HG02943 (cell line): ENCODE results near the gene SPHK2.

Experiments used
- ATAC-seq: cut with Tn5 transposase; IDR thresholded peaks from one replicate; pipeline ENCODE4 v1.9.1; 2021; ENCODE audit warnings: mild to moderate bottlenecking, low read depth, moderate library complexity; ENCODE audit not compliant: unreplicated experiment

The SPHK2 gene

DNA sequence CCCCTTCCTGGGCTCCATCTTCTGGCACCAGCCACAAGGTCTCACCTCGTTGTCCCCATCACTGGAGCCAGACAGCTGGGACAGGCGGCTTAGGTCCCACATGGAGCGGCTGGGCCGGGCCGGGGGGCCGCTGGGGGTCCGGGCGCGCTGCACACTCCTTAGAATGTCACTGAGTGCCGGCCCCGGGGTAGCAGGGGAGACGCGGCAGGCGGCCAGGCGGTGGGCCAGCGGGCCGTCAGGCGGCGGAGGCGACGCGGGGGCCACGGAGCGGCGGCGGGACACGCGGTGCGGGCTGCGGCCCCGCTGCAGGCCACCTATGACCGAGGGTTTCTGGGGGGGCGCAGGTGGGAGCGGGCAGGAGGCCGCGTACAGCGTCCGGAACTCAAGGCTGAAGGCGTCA, 15.9 kb upstream of the SPHK2 start:
- ATAC-seq: no peak

DNA sequence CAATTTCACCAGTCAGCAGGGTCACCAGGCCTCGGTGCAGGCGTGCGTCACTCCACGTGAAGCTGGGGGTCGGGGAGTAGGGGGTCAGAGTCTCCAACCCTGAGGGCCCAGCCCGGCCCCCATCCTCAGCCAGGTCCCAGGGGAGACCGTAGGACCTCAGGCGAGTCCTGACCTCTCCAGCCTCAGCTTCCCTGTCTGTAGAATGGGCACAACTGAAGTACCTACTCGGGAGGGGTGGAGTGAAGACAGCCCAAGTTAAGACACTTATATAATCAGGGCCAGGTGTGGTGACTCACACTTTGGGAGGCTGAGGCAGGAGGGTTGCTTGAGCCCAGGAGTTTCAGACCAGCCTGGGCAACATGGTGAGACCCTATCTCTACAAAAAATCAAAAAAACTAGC, 15.5 kb upstream of the SPHK2 start:
- no peak for ATAC-seq

DNA sequence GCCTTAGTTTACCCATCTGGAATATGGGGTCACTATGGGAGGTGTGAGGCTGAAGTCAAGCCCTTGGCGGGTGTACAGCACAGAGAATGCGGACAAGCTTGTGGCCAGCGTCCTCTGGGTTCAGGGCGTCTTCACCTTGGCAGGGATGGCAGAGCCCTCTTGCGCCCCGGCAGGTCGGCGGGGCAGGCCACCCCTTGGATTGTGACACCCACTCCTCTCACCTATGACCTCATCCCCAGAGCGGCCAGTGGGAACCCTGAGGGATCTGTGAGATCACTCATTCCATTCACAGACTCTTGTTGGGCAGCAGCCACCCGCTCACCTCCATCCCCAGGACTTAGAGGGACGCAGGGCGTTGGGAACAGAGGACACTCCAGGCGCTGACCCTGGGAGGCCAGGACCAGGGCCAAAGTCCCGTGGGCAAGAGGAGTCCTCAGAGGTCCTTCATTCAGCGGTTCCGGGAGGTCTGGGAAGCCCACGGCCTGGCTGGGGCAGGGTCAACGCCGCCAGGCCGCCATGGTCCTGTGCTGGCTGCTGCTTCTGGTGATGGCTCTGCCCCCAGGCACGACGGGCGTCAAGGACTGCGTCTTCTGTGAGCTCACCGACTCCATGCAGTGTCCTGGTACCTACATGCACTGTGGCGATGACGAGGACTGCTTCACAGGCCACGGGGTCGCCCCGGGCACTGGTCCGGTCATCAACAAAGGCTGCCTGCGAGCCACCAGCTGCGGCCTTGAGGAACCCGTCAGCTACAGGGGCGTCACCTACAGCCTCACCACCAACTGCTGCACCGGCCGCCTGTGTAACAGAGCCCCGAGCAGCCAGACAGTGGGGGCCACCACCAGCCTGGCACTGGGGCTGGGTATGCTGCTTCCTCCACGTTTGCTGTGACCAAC, 12.6 kb upstream of the SPHK2 start, which contains the start of gene SPACA4:
TSS of gene SPACA4 (plus strand) at position 280 of the 896 bp plus-strand sequence. CDS start at position 517, 237 bp downstream.
- no peak for ATAC-seq

DNA sequence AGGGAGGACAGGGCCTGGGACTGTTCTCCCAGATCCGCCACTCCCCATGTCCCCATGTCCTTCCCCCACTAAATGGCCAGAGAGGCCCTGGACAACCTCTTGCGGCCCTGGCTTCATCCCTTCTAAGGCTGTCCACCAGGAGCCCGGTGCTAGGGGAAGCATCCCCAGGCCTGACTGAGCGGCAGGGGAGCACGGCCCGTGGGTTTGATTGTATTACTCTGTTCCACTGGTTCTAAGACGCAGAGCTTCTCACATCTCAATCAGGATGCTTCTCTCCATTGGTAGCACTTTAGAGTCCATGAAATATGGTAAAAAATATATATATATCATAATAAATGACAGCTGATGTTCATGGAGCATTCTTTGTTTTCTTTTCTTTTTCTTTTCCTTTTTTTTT, 11.9 kb upstream of the SPHK2 start:
- ATAC-seq: no peak

DNA sequence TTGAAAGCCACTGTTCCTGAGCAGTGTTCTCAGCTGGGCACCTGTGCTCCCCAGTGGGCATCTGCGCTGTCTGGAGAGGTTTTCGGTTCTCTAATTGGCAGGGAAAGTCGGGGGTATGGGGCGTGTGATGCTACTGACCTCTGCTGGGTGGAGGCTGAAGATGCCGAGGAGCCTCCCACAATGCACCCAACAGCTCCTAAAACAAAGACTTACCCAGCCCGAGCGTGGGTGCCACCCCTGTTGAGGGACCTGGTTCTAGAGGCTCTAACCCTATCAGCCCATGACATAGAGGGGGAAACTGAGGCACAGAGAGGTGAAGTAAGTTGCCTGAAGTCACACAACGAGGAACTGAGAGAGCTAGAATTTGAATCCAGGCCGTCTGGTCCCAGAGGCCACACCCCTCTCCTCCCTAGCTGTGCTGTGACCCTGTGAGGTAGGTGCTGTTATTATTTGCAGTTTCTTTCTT, 10.5 kb upstream of the SPHK2 start:
- peak; percentile 62 for ATAC-seq

DNA sequence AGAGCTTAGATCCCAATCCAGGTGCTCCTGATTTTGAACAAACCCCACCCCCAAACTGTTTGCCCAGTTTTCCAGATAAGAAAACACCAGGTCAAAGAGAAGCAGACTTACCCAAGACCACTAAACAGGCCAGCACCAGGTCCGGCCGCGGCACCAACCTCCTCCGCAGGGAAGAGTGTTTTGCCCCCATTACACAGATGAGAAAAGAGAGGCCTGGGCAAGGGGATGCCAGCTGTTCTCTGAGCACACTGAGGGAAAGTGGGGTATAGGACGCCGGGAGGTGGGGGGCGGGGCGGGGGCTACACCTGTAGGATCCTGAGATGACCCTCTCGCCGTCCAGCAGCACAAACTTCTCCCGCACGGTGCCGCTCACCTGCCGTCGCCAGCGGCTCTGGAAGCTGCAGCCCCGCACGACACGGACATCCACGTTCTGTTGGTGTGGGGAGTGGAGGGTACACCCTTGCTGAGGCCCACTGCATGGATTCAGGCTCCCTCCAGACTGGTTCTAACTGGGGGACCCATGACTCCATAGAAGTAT, 9.7 kb upstream of the SPHK2 start:
- ATAC-seq: no peak

DNA sequence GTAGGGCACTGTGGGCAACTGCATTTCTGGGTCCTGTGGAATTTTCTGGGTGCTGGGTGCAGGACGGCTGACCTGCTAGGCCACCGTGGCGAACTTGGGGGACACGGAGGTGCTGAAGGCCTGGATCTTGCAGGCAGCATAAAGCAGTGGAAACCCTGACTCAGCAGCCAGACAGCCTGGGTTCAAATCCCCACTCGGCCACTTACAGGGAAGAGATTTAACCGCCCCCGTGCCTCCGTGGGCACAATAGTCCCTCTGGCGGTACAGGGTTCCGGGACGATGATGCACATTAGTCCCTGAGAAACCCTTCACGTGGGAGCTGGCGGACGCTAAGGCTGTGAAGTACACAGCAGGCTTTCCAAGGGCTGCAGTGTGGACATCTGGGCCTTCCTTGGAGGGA, 7.4 kb upstream of the SPHK2 start:
- ATAC-seq: no peak

DNA sequence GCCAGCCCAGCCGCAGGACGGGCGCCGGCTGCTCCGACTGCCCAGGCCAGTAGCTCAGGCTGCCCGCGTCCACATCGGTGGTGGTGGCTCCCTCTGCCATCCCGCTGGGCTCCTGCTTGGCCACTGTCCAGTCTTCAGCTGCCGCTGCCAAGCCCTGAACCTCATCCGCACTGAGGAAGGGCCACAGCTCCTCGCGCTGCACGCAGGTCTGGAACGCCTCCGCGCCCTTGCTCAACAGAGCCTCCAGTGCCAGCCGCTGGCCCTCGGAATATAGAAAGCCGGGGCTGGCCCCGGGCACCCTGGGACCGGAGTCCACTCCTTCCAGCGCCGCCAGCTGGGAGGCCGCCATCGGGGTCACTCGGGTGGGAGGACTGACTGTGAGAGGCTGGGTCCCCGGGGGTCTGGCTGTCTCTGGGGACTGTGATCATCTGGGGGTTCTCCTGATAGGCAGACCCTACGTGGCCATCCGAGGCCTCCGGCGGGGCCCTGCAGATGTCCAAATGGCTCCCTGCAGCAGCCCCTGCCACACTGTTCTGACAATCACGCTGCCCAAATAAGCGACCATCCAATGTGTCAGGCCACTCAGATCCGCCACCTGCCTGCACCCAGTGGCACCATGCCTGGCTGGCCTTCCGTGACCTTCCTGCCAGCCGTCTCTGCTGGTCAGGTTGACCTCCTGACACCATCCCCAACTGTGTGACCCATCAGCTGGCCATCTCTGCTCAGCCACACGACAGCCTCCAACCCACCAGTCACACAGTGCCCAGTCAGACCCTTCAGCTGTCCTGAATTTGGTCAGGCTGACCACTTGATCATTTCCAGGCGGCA, 6.1 kb upstream of the SPHK2 start:
- no peak for ATAC-seq

DNA sequence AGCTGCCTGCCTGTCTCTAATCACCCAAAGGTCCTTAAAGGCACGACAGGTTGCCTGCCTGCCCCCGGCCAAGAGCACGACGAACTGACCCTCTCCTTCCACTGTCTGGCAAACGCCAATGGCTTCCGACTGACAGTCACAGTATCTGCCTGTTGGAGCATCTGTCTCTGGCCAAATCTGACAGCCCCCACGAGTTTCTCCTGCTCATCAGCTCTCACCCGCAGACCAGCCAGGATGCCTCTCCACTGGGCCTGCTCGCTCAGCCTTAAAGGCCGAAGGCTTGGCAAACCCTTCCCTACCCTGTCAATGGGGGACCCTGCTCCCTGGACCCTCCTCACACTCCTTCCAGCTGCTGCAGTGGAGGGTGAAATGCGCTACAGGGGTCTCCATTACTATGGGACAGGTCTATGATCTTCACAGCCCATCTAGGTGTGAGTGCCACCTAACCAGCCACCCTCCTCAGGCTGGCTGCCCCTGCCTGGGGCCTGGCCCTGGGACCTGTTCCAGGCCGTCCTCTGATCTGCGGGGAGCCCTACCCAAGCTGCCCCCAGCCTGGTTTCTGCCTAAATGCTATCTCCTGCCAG, 5.4 kb upstream of the SPHK2 start:
- ATAC-seq: no peak

DNA sequence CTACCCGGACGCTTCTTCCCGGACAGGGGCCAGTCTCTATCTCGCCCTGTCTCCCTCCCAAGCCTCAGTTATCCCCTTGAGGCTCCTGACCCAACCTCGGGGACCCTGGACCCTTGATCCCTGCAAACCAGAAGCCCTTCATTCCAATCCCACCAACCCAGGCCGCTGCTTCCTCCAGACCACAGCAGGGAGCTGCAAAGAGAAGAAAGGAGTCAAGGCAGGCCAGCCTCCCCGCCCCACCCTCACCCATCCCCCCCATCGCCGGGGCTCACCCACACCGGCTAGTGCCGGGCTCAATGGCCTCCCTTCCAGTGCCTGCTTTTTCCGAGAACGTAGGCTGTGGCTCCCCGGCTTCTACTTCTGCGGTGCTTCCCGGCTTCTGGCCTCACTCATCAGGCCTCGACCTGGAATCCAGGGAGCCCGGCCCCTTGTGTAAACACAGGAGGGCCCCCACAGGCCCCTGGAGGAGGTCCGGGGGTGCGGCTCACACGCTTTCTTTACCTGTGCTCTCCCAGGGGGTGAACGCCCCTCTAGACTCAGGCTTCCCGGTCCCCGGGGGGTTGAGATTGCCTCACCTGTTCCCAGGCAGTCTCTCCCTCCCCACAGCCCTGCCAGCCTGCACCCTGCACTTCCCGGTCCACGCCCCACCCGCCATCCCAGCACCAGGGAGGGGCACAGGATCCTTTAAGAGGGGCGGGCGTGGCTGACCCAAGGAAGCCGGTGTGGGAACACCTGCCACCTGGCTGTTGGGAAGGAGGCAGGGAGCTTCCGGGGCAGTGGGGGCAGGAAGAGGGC, 4.7 kb upstream of the SPHK2 start, which contains the start of gene FAM83E:
TSS of gene FAM83E (minus strand) at position 641 of the 795 bp plus-strand sequence. CDS start 1,704 bp downstream, outside the sequence.
- ATAC-seq: no peak

DNA sequence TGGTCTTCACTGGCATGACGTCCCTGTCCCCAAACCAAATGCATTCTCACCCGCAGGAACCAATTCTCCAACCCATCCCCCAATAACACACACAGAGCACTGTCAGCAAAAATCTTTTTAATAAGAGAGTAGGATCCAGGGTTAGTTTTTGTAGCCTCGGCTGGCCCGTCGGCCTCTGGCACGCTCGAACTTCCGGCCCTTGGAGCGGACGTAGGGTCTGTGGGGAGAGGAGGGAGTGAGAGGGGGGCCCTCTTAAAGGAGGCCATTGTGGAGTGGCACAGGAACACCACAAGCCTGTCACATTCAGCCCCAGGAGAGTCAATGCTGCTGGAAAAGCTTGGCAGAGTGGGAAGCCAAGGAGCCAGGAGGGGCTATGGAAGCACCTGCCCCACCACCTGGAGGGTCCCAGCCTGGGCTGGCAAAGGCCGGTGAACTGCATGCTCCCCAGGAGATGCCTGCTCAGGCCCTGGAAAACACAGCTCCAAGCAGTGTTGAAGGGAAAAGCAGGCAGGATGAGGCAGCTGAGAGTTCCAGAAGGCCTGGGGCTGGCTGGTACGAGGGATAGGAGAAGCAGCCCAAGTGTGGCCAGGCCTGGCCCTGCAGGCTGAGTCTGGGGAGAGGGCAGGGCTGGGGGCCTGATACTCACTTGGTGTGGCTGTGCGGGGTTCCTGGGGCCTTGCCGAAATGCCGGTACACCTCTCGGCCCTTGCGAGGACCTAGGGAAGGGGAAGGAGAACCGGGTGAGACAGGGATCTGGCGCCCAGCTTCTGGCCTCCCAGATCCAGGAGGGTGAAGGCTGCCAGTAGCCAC, 3.9 kb upstream of the SPHK2 start:
- ATAC-seq: no peak

DNA sequence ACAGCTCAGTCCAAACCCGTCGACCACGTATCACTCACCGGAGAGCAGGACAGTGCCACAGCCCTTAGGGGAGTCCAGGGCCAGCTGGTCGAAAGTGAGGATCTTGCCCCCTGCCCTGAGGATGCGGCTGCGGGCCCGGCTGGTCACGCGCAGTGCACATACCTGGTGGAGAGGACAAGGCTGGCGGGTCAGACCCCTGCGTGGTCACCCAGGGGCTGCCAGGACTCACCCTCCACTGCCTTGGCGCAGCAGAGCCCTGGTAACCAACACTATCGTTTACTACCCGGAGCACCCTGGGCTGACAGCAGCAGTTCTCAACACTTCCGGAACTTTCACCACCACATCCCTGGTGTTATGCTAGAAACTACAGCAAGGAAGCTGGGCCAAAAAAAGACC, 3.3 kb upstream of the SPHK2 start:
- ATAC-seq: no peak

DNA sequence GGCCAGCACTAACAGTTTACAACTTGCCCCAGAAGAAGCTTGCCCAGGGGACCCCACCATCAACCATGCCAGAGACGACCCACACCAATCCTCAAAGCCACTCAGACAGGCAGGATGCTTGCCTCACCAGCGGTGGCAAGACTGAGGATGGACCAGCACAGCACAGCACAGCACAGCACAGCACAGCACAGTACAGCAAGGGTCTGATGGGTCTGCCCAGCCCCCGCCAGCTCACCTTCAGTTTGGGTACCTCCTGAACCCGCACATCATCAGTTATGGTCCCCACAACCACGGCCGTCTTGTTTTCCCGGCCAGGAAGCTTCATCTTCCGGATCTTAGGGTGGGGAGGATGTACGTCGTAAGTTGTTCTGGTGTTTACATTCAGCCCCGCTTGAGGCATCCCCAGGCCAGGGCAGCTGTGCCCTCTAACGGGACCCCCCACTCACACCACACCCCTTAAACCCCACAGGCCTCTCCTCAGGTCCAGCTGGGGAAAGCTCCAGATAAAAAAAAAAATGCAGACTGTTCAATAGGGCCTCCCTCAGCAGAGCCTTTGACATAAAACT, 2.7 kb upstream of the SPHK2 start:
- no peak for ATAC-seq

DNA sequence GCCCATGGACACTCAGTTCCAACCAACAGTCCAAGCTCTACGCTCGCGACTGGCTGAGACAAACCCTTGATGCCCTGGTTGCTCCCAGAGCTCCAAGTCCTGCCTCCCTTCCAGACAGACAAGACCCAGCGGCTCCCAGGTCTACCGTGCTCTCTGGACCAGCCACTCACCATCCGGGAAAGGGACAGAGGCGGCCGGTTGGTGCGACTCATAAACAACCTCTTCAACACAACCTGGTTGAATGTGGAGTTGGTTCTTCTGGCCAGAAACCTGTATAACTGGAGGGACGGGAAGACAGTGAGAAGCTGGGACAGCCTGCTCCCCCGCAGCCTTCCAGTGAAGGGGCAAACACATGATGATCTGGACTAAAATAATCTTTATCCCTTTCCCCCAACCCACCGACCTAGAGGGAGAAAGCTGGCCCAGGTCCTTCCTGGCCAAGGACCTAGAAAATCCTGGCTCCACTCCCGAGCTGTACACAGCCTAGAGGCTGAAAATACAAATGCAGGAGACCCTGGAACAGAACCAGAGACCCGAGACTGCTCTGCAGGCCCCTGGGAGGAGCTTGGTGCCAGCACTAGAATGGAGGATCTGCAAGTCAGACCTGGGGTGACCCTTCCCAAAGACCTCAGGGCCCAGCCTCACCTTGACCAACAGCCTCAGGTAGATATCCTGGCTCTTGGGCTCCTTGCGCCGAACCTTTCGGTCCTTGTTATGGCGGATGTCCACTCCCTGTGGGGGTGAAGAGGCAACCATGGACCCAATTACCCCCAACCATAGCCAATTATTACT, 2.0 kb upstream of the SPHK2 start:
- ATAC-seq: no peak

DNA sequence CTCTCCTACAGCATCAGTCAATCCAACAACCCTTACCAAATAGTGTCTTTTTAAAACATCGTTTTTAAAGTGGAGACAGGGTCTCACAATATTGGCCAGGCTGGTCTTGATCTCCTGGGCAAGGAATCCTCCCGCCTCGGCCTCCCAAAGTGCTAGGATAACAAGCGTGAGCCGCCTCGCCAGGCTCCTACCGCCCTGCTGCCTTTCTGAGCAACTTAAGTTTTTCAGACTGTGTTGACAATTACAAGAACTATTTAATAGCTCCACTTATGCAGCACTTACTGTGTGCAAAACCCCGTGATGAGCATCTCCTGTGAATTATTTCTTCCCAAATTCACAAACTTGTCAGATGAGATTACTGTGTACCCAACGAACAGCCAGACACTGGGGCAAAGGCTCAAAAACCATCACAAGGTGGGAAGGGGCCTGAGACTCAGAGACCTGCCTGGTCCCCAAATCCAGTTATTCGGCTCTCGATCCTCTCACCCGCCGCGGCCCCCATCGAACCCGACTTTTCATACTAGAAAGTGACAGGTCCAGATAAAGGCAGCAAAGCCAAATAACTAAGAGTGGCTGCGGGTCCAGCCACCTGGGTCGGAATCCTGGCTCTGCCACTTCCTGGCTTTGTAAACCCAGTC, 909 bp upstream of the SPHK2 start:
- no peak for ATAC-seq

DNA sequence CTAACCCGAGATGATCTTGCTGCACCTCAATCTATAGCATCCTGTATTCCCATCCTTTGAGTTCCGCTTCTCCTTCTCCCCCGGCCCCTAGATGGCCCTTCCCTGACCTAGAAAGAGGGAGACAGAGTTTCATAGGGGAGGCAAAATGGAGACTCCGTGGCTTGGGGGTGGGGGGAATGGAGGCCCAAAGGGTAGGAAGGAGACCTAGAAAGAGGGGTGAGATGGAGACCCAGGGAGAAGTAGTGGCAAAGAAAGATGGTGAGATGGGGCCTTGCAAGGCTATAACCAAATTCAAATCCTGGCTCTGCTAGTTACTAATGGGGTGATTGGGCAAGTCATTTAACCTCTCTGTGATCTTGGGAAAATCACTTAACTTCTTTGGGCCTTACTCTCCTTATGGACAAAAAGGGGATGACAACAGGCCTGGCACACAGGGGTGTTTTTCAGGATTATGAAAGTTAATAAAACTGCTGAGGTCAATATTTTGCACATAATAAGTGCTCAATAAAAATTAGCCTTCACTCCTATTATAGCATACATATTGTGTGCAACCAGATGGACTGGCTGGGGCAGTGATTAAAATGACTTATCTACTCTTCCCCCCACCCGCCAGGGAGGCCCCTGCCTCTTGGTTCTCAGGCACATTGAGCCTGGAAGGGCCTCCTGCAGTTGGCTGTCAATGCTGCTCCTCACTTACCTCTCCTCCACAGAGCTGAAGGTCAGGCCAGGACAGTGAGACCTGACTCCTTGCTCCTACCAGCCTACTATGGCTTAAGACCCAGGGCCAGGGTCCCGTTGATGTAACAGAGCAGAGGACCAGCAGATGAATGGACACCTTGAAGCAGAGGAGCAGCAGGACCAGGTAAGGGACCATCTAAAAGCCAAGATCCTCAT, 633 bp downstream of the SPHK2 start:
- no peak for ATAC-seq
